Epithelial cell of prostate (primary cell): ENCODE results near the gene UBASH3B.

Experiments used
- DNase-seq: peaks from one replicate; pipeline ENCODE4 v3.0.0-alpha.2; 2011; ENCODE audit warnings: low read depth, low spot score
- H3K27ac ChIP-seq: fragments of 450-650 bp; 2 replicates; pipeline ENCODE4 v1.5.1; 2017; ENCODE audit warnings: mild to moderate bottlenecking

Gene UBASH3B

DNA sequence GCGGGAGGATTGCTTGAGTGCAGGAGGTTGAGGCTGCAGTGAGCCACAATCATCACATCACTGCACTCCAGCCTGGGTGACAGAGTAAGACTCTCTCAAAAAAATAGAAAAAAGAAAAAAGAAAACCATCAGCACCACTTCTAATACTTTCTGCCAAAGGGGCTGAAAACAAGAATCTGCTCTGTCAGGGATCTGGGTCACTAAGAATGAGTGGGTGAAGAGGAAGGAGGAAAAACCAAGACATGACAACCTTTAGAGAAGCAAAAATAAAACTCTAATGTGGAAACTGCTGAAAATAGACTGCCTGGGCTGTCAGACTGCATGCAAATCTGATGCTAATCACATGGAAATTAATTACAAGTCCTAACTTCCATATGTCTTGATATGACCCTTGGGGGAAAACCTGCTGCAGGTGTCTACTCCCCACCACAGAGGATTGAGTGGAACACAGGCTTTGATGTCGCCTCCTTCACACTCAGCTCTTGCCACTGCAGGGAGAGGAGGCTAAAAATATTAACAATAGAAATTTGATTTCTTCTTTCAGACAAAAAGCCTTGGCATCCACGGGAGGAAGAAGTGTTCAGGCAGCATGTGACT is 120.3 kb downstream of the UBASH3B start:
- DNase-seq = no peak

DNA sequence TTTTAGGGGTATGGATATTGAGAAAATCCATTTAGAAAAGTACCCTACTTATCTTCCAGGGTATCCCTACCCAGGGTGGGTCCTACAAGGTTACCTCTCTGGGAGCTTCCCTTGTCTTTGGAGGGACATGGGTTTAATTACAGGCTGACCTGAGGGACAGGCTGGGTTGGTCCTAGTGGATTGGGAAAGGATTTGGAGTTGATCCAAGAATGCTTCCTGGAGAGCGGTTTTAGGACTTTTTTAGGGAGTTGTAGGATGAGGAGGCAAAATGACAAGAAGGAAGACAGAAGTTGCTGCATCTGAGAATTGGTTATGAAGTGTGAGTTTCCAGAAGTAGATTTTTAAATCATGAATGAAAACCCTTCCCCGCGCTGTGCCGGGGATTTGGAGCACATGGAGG is 121.0 kb downstream of the UBASH3B start:
- DNase-seq = no peak
- no peak overlapping the region for H3K27ac ChIP-seq

More for the DNA sequence above, 120.3 kb downstream of the UBASH3B start:
- H3K27ac ChIP-seq = no peak overlapping the region

DNA sequence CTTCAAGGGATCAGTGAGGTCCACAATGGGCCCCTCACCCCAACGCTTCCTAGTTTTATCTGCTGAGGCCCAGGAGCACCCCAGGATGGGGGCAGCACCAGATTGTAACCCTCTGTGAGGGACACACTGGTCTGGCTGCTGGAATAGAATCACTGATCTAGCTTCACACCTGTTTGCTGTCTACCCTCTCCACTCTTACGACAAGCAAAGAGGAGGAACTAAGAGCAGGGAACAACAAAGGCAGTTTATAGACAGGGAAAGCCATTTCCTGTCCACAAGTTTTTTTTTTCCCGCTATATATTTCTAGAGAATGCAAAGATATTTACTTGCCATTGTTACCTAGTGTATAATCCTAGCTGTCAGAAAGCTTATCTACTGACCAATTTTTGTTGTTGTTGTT is 121.8 kb downstream of the UBASH3B start:
- no peak for DNase-seq

DNA sequence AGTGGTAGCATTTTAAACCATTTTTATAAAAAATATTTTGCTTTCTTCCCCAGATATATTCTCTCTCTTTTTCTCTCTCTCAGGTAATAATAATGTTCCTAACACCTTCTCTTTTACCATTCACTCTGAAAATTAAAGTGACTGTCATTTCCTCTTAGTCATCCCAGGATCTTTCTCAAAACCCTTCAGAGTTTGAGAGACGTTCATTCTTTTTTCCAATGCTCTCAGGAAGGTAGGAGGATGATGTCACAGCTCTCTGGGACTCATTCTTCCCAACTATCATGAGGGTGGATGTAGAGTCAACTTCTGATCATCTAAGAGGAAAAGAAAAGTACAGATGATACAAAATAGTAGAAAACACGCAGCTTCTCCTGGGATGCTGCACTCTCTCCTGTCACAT is 122.6 kb downstream of the UBASH3B start:
- peak overlapping the region; percentile 44 for H3K27ac ChIP-seq
- DNase-seq = no peak

More for the DNA sequence above, 121.8 kb downstream of the UBASH3B start:
- peak overlapping the region; percentile 44 for H3K27ac ChIP-seq

DNA sequence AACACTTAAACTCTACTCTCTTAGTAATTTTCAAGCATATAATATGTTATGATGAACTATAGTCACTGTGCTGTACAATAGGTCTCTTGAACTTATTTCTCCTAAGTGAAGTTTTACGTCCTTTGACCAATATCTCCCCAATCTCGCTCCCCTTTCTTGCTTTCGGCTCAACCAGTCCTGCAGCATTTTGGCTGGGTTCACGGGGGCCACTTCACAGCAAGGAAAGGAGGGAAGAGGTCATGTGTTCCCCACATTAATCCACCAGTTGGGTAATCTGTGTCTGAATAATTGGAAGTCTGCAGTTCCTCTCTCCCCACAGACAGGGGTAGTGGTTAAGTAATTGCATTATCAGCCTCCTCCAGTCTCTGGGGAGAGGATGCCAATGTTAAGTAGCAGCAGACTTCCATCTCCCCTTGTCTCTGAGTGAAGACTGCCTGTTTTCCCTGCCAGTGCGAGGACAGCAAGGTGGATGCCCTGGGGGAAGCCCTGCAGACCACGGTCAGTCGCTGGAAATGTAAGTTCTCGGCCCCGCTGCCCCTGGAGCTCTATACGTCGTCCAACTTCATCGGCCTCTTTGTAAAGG is 123.6 kb downstream of the UBASH3B start:
- DNase-seq = no peak
- H3K27ac ChIP-seq = no peak overlapping the region

DNA sequence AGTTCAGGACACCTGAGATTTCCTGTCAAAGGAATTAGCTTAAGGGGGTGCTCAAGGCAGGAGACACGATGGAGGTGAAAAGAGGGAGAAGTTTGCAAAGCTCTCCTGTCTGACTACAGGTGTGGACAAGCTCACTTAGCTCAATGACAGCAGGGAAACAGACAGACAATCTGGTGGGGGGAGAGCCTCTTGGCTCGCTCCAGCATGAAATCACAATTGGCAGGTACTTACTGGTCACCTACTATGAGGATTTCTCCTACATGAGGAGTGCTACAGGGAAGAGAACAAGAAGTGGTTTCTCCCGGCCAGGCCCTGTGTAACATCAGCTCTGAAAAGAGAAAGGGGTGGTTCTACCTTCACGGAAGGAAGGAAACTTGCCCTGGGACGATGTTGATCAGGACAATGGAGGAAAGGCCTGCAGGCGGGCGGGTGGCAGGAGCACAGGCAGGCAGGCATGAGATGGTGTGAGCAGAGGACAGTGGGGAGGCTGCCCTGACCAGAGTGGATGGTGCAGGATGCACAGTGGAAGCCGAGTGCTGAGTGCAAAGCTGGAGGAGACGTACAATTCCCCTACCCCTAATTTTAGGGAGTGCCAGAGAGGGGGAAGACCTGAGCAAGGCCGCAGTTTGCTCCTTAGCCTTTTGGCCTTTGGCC is 124.9 kb downstream of the UBASH3B start:
- DNase-seq = no peak
- no peak overlapping the region for H3K27ac ChIP-seq

DNA sequence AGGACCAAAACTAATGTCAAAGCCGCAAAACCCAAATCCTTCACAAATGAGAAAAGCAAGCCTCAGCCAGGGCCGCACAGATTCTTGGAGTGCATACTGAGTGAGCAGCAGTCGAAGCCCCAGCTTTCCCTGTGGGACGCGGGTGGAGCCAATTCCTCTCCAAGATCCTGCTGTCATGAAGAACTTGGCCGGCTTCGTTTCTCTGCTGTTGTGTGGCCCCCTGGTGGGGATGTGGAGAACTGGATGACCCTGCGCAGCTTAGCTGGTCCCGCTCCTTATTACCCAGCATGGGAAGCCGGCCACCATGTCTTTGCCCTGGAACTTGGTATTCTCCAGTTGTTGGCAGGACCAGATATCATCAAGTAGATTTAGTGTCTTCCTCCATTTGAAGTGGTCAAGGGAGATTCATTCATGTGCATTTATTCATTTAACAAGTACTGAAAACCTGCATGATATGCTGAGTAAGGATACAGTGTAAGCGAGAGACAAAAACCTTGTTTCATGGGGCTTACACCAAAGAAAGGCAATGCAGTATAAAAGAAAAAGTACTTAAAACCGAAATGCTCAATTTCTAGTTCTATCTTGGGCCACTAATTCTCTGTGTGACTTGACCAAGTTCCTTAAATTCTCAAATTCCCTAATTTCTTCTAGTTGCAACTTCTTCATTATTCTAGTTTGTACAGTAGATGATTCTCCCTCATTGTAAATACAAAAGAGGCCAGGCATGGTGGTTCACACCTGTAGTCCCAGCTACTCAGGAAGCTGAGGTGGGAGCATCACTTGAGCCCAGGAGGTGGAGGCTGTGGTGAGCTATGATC is 126.1 kb downstream of the UBASH3B start:
- no peak overlapping the region for H3K27ac ChIP-seq
- no peak for DNase-seq

DNA sequence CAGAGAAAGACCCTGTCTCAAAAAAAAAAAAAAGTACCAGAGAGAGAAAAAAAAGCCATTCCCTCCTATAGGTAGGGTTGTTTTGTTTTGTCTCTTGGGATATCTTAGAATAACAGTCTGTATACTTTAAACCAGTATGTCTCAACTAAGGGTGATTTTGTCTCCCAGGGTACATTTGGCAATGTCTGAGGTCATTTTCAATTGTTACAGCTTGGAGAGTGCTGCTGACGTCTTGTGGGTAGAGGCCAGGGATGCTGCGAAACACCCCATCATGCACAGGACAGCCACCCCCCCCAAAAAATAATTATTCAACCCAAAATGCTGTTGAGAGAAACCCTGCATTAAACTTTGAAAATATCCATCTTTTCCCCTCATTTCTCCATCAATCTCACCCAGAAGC is 126.7 kb downstream of the UBASH3B start:
- H3K27ac ChIP-seq = no peak overlapping the region
- no peak for DNase-seq

DNA sequence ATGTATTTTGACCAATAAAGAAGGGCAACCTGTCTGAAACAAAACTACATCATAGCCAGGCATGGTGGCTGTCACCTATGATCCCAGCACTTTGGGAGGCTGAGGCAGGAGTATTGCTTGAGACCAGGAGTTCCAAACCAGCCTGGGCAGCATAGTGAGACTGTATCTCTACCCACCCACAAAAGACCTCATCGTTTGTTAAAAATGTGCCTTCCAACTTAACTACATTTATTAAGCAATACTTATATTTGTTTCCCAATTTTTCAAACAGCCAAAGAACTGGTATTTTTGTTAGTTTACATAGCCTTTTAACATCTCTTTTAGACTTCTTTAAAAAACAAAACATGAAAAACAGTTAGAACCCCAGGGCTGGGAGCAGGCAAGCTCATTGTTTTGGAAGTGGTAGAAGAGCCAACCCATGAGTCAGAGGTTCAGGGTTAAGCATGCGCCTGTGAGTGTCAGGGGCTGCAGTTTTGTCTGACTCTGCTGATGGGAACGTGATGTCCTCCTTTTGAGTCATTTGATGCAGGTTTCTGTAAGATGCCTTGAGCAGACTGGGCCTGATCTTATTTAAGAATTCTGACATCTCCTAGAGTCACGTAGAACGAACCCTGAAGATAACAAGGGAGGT is 128.9 kb downstream of the UBASH3B start:
- peak; percentile 64 for DNase-seq
- H3K27ac ChIP-seq = peak overlapping the region; percentile 25

DNA sequence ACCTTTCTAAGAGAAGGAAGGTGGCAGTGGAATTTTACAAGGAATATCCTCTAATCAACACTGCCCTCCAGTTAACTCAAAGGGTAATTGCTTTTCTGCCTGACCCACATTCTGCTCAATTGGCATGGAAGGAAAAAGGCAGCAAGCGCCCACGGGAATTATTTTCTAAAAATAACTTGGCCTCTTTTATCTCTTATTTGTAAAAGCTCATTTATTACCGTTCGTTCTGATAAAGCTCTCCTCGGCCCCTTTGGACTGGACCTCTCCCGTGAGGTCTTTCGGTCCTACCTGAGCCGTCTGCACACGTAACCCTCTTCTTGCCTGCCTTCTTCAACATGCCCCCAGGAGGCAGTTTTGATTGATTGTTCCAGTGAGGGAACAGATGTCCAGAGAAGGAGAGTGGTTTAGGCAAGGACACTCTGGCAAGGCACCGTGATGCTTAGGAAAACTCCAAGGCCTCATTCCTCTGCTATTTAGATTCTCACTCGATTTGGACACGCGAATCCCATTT is 129.6 kb downstream of the UBASH3B start:
- DNase-seq = no peak
- H3K27ac ChIP-seq = peak overlapping the region; percentile 25

DNA sequence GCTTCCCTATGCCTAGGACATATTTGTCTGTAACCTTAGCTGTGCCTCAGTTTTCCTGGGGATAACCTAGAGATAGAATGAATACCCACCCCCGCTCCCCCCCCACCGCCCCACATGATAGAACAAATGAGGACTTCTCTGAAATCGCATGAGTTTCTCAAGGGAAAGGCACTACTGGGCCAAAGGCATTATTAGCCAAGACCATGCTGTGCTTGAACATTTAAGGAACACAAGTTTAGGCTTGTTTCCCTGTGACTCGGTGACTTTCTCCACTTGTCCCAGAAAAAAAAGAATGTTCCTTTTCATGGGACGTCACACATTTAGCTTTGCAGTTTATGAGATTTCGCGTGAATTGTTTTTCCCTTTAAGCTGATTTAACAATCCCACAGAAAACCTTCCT is 131.4 kb downstream of the UBASH3B start:
- no peak for DNase-seq
- H3K27ac ChIP-seq = peak overlapping the region; percentile 5

DNA sequence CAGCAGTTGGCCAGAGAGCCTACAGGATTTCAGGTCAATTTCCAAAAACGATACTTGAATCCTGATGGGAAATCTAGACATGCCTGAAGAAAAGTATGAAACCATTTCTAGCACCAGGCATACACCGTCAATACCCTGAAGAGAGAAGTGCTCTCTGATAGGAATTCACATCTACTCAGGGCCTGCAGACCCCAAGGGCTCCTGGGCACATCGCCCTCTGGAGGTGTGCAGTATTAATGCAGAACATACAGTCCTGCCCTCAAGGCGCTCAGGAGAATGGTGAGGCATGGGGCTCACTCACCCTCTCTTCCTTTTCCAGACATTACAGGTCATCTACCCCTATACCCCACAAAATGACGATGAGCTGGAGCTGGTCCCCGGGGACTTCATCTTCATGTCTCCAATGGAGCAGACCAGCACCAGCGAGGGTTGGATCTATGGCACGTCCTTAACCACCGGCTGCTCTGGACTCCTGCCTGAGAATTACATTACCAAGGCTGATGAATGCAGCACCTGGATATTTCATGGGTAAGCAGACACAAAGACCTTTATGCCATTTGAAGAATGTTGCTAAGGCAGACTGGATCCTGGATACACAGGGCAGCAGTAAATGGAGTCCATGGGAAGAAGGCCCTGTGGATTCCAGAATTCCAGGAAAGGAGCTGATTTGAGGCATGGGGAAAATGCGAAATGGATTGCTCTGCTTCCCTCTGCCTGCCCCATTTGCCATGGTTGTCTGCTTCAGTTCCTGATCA is 133.4 kb downstream of the UBASH3B start:
- no peak for DNase-seq
- no peak overlapping the region for H3K27ac ChIP-seq

DNA sequence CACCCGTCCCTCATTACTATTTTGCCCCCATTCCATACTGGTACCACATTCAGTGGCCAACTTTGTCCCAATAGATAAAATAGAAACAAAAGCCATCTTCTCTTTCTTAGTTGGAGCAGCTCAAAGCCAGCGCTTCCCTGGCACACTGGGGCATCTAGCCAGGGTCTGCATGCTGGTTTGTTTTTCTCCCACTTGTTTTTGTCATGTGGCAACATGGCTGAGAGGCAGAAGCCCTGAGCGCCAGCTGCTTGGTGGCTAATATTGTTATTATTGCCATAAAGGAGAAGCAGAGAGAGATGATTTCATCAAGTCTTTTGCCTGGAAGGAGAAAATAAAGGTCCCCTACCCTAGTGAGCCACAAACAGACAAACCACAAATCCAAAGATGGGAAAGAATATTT is 134.4 kb downstream of the UBASH3B start:
- no peak for DNase-seq
- H3K27ac ChIP-seq = no peak overlapping the region

DNA sequence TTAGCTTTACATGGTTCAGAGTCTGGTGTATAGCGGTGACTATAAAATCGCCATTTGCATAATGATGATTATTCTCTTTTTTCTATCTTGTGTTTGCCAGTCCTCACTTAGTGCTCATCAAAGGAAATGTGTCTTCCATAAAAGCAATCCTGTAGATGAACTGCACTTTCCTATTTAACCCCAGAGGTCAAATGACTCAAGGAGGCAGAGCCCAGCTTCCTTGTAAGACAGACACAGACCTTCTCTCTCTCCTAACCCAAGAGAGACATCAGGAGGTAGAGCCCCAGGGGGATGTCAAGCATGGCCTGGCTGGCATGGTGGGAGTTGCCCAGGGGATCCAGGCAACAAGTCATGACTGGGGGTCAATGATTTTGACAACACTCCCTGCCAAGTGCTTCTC is 135.9 kb downstream of the UBASH3B start:
- DNase-seq = no peak
- peak overlapping the region; percentile 48 for H3K27ac ChIP-seq

DNA sequence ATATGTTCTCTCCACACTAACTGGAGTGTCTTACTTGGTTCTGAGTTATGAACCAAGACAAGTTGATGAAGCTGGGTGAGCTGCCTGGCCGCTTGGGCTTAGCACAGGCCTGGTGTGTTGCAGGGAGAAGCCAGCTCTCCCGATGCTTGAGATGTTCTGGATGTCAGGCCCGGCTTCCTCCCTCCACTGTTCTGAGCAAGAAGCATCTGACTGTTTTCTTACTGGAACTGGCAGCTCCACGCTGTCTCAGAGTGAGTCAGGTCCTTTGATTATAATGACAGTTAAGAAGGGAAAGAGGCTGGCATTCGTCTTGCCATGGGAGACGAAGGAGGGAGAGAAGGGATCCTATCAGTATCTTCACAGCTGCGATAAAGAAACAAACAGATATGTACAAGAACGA is 136.3 kb downstream of the UBASH3B start:
- no peak for DNase-seq
- peak overlapping the region; percentile 48 for H3K27ac ChIP-seq

DNA sequence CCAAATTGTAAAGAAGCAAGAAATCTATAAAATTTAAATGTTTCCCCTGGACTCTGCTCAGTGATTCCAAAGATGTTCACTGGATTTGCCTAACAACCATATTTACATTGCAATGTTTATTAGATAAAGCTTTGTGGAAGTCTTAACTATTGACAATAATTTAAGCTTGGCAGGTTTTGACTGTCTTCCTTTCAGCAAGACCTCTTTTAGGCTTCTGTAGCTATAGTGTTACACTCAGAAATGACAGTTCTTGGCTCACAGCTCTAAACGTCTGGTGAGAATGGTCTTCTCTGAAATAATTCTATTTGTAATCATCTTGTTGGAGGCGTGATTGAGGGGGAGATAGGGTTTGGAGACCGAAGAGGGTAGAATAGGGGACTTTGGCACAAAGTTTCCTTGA is 138.0 kb downstream of the UBASH3B start:
- H3K27ac ChIP-seq = no peak overlapping the region
- no peak for DNase-seq

DNA sequence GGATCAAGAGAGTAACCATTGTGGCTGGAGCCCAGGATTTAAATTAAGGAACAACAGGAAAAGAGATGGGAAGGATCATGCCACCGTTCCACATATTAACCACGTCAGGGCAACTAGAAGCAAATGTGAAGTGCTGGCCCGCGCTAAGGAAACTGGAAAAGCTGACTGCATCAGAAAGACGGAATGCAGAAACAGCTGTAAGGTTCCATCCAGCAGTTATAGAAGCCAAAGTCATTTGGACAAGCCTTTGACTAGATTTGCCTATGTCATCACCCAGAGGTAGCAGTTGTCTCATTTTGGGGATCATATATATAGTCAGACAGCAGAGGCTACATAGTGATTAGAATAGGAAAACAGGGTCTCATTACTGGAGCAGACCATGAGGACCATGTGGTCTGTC is 139.8 kb downstream of the UBASH3B start:
- DNase-seq = no peak
- no peak overlapping the region for H3K27ac ChIP-seq

DNA sequence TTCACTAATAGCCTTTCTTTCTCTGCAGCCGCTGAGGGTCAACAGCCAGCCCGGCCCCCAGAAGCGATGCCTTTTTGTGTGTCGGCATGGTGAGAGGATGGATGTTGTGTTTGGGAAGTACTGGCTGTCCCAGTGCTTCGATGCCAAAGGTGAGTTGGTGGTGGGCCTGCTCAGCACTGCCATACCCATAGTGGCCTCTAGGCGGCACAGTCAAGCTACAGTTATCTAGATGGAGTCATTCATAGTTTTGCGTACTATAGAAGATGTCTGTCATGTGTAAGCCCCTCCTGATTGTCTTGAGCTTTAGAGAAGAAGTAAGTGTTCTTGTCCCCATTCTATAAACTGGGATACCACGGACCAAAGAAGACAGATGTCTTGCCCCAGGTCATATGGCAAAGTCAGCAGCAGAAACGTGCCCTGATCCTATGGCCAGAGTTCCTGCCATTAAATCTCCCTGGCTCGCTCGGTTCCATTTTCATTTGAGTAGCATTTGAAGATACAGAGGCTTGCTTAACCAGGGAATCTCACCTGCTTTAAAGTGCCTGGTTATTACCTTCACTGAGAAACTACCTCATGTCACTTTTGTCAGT is 140.7 kb downstream of the UBASH3B start:
- no peak for DNase-seq

DNA sequence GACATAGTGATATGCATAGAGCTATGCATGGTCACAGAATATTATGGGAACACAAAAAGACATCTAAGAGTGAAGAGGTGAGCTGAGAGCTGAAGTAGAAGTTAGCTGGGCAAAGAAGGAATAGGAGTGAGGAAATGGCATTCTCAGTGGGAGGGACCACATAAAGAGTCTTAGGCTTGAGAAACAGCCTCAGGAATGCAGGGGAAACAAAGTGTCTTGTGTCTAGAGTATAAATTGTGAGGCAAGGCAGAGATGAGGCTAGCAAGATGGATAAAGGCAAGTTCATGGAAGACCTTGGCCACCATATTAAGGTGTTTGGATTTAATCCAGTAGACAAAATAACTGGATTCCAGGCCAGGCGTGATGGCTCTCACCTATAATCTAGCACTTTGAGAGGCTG is 142.1 kb downstream of the UBASH3B start:
- no peak for DNase-seq
- peak overlapping the region; percentile 7 for H3K27ac ChIP-seq

More for the DNA sequence above, 140.7 kb downstream of the UBASH3B start:
- H3K27ac ChIP-seq = no peak overlapping the region
